Loucy (cell line): ENCODE results near the gene FAT4.

ENCODE experiments used
- H2AFZ ChIP-seq: fragments of 200-600 bp; sonication (generic); 2 replicates; pipeline ENCODE4 v1.6.0; 2016; ENCODE audit warnings: antibody characterized with exemption, mild to moderate bottlenecking, low read length, moderate library complexity
- H3F3A ChIP-seq: fragments of 200-600 bp; 2 replicates; pipeline ENCODE4 v1.6.0; 2016; ENCODE audit warnings: antibody characterized with exemption, low read depth, mild to moderate bottlenecking
- H3K27me3 ChIP-seq: fragments of 200-600 bp; sonication (generic); 2 replicates; pipeline ENCODE4 v1.6.1; 2014; ENCODE audit warnings: low read length, mild to moderate bottlenecking; ENCODE audit not compliant: insufficient read depth, poor library complexity, severe bottlenecking
- H3K36me3 ChIP-seq: fragments of 200-600 bp; sonication (generic); 2 replicates; pipeline ENCODE4 v1.6.1; 2016; ENCODE audit warnings: low read length; ENCODE audit not compliant: insufficient read depth
- H3K4me1 ChIP-seq: fragments of 200-600 bp; sonication (generic); 2 replicates; pipeline ENCODE4 v1.5.1; 2014; ENCODE audit warnings: low read length, mild to moderate bottlenecking; ENCODE audit not compliant: insufficient read depth, poor library complexity, severe bottlenecking
- H3K4me2 ChIP-seq: fragments of 200-600 bp; sonication (generic); 2 replicates; pipeline ENCODE4 v1.6.0; 2014; ENCODE audit warnings: antibody characterized with exemption, low read length, low read depth, mild to moderate bottlenecking; ENCODE audit not compliant: poor library complexity, severe bottlenecking
- H3K4me3 ChIP-seq: fragments of 200-600 bp; sonication (generic); 2 replicates; pipeline ENCODE4 v1.5.1; 2014; ENCODE audit warnings: low read length, mild to moderate bottlenecking, mixed read lengths; ENCODE audit not compliant: poor library complexity, severe bottlenecking
- H3K79me2 ChIP-seq: fragments of 200-600 bp; sonication (generic); 2 replicates; pipeline ENCODE4 v1.6.1; 2014; ENCODE audit warnings: low read length; ENCODE audit not compliant: insufficient read depth
- H3K9ac ChIP-seq: fragments of 200-600 bp; sonication (generic); 2 replicates; pipeline ENCODE4 v1.6.0; 2014; ENCODE audit warnings: mild to moderate bottlenecking, low read depth, low read length, moderate library complexity; ENCODE audit not compliant: poor library complexity, severe bottlenecking
- H3K9me2 ChIP-seq: fragments of 200-600 bp; sonication (generic); replicated peaks from 2 replicates; pipeline ENCODE4 v1.6.1; 2016; ENCODE audit warnings: low read depth, low read length, mixed read lengths
- H3K9me3 ChIP-seq: fragments of 200-600 bp; sonication (generic); 2 replicates; pipeline ENCODE4 v1.6.1; 2014; ENCODE audit warnings: mild to moderate bottlenecking, antibody characterized with exemption, low read length, low read depth; ENCODE audit not compliant: insufficient read depth
- H4K20me1 ChIP-seq: fragments of 200-600 bp; sonication (generic); 2 replicates; pipeline ENCODE4 v1.6.0; 2014; ENCODE audit warnings: antibody characterized with exemption, low read length, mild to moderate bottlenecking; ENCODE audit not compliant: insufficient read depth, poor library complexity, severe bottlenecking
- EZH2phosphoT487 ChIP-seq: fragments of 200-600 bp; IDR thresholded peaks from 2 replicates; pipeline ENCODE4 v1.6.1; 2018; ENCODE audit warnings: antibody characterized with exemption, mild to moderate bottlenecking, moderate library complexity, borderline replicate concordance
- TF ChIP-seq, protein P1 (sequence below): fragments of 200-600 bp; sonication (generic); conservative IDR thresholded peaks from 2 replicates; pipeline ENCODE4 v1.5.1; 2014; ENCODE audit warnings: mild to moderate bottlenecking, antibody characterized with exemption, low read length

Gene FAT4

DNA sequence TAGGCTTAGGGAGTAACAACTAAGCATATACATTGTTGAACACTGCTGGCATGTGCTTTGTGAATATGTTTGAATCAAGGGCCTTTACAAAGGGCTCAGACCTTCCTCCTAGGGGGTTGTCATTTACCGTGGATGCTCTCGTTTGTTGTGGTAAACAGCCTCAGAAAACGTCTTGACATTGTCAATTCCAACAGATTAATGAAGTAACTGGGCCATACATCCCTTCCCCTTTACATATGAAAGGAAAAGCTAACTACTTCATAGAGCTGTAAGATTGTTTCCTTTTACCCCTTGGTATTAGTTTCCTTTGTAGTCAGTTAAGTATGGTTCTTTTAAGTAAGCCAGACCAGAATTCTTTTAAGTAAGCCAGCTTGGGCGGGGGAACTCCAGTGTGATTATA lies 42.9 kb downstream of the FAT4 start:
- H3K9me2 ChIP-seq, result no peaks in the 10 kb centered on the region
- H3K9ac ChIP-seq, result no peak overlapping the region
- no peak overlapping the region for H3K4me2 ChIP-seq
- H2AFZ ChIP-seq, result no peak overlapping the region
- no peaks in the 10 kb centered on the region for H4K20me1 ChIP-seq
- TF ChIP-seq, protein P1, sequence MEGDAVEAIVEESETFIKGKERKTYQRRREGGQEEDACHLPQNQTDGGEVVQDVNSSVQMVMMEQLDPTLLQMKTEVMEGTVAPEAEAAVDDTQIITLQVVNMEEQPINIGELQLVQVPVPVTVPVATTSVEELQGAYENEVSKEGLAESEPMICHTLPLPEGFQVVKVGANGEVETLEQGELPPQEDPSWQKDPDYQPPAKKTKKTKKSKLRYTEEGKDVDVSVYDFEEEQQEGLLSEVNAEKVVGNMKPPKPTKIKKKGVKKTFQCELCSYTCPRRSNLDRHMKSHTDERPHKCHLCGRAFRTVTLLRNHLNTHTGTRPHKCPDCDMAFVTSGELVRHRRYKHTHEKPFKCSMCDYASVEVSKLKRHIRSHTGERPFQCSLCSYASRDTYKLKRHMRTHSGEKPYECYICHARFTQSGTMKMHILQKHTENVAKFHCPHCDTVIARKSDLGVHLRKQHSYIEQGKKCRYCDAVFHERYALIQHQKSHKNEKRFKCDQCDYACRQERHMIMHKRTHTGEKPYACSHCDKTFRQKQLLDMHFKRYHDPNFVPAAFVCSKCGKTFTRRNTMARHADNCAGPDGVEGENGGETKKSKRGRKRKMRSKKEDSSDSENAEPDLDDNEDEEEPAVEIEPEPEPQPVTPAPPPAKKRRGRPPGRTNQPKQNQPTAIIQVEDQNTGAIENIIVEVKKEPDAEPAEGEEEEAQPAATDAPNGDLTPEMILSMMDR, result no peak
- no peak for TF ChIP-seq EZH2phosphoT487
- no peaks in the 10 kb centered on the region for H3K79me2 ChIP-seq
- H3K4me3 ChIP-seq, result no peak overlapping the region
- H3K27me3 ChIP-seq, result no peaks in the 10 kb centered on the region
- no peaks in the 10 kb centered on the region for H3K4me1 ChIP-seq
- H3K9me3 ChIP-seq, result no peaks in the 10 kb centered on the region
- H3K36me3 ChIP-seq, result no peaks in the 10 kb centered on the region
- H3F3A ChIP-seq, result no peaks in the 10 kb centered on the region

GRCh38 chr4:125358453-125358852 lies 43.7 kb downstream of the FAT4 start:
- Histone ChIP-seq H3K9ac (no peak overlapping the region), H3K9me2 (no peaks in the 10 kb centered on the region), H3K9me3 (no peaks in the 10 kb centered on the region), H4K20me1 (no peaks in the 10 kb centered on the region), H3K36me3 (no peaks in the 10 kb centered on the region), H3K79me2 (no peaks in the 10 kb centered on the region), H3F3A (no peaks in the 10 kb centered on the region), H3K4me1 (no peaks in the 10 kb centered on the region), H2AFZ (no peak overlapping the region), H3K27me3 (no peaks in the 10 kb centered on the region), H3K4me3 (no peak overlapping the region), H3K4me2 (no peak overlapping the region)
- no peak for TF ChIP-seq EZH2phosphoT487
- TF ChIP-seq, protein P1, result no peak

GRCh38 chr4:125359363-125359762 lies 44.6 kb downstream of the FAT4 start:
- no peaks in the 10 kb centered on the region for H3K4me1 ChIP-seq
- no peak for TF ChIP-seq EZH2phosphoT487
- TF ChIP-seq, protein P1, result no peak
- no peaks in the 10 kb centered on the region for H3K9me3 ChIP-seq
- no peaks in the 10 kb centered on the region for H3F3A ChIP-seq
- H4K20me1 ChIP-seq, result no peaks in the 10 kb centered on the region
- no peak overlapping the region for H3K4me2 ChIP-seq
- no peak overlapping the region for H2AFZ ChIP-seq
- H3K9ac ChIP-seq, result no peak overlapping the region
- H3K4me3 ChIP-seq, result no peak overlapping the region
- H3K9me2 ChIP-seq, result no peaks in the 10 kb centered on the region
- no peaks in the 10 kb centered on the region for H3K27me3 ChIP-seq
- H3K36me3 ChIP-seq, result no peaks in the 10 kb centered on the region
- no peaks in the 10 kb centered on the region for H3K79me2 ChIP-seq
